GM12878 (cell line): ENCODE results near the gene SEL1L3. TPM values are rescaled to one million over a fixed set of nuclear protein-coding genes. Genes with fewer than 3 reads are reported as not detected.

ENCODE experiments used
- ATAC-seq: fragments of 200-7000 bp; cut with Tn5 transposase; 3 replicates; pipeline ENCODE4 v1.9.1; 2020; ENCODE audit warnings: mild to moderate bottlenecking, moderate library complexity
- BruUV-seq: library from RNA; stranded (reverse); fragments of 400-500 nt; replicated peaks from 2 replicates; lab custom pipeline; 2021; lab: Mats Ljungman, UMichigan
- CTCF ChIA-PET: fragments of 300-600 bp; sonication (Branson Sonifier 250); formaldehyde crosslinking; extraction: SDS; loops from one replicate; lab custom pipeline; 2021; ENCODE audit warnings: inconsistent platforms; lab: Yijun Ruan, JAX
- POLR2A ChIA-PET: fragments of 350-600 bp; formaldehyde crosslinking; extraction: SDS; loops from one replicate; lab custom pipeline; 2021; ENCODE audit warnings: inconsistent platforms; lab: Charles Lee
- RAD21 ChIA-PET: fragments of 300-600 bp; sonication (Branson Sonifier 250); formaldehyde crosslinking; loops from one replicate; lab custom pipeline; 2023; ENCODE audit warnings: antibody characterized with exemption; ENCODE audit not compliant: unreplicated experiment; lab: Charles Lee
- SMC1A ChIA-PET: fragments of 300-600 bp; sonication (Branson Sonifier 250); formaldehyde crosslinking; loops from one replicate; lab custom pipeline; 2023; ENCODE audit not compliant: unreplicated experiment, uncharacterized antibody; lab: Charles Lee
- DNase-seq: peaks from one replicate; pipeline ENCODE4 v3.0.0-alpha.2; 2011; ENCODE audit warnings: low read depth, low spot score
- FAIRE-seq: peaks from 3 replicates; lab custom pipeline; 2011; peaks lifted over from hg19 to GRCh38; lab: Jason Lieb, UNC
- H2AFZ ChIP-seq: 2 replicates; pipeline ENCODE4 v1.6.0; 2011; ENCODE audit warnings: low read depth, low read length, control low read depth; ENCODE audit not compliant: control insufficient read depth
- H3K27ac ChIP-seq: 2 replicates; pipeline ENCODE4 v1.5.1; 2011; ENCODE audit warnings: control low read depth; ENCODE audit not compliant: control insufficient read depth, insufficient read depth
- H3K27me3 ChIP-seq, 2 experiments: replicated peaks in 1 of 2; 2 replicates each; pipeline versions ENCODE4 v1.6.0 to v1.6.1; 2011; ENCODE audit warnings: low read length in 1 of 2; ENCODE audit not compliant: control insufficient read depth in 2 of 2, insufficient read depth in 2 of 2
- H3K36me3 ChIP-seq, 2 experiments: 2 replicates each; pipeline ENCODE4 v1.5.1; 2011; ENCODE audit warnings: low read length in 1 of 2; ENCODE audit not compliant: control insufficient read depth in 2 of 2, insufficient read depth in 2 of 2
- H3K4me1 ChIP-seq: 2 replicates; pipeline ENCODE4 v1.6.1; 2011; ENCODE audit warnings: mild to moderate bottlenecking, low read length, moderate library complexity, mixed read lengths; ENCODE audit not compliant: control insufficient read depth, insufficient read depth
- H3K4me2 ChIP-seq: 2 replicates; pipeline ENCODE4 v1.6.0; 2011; ENCODE audit warnings: control low read depth; ENCODE audit not compliant: control insufficient read depth, insufficient read depth
- H3K4me3 ChIP-seq: fragments of 200-600 bp; sonication (generic); 2 replicates; pipeline ENCODE4 v1.5.1; 2016
- H3K79me2 ChIP-seq: 2 replicates; pipeline ENCODE4 v1.6.0; 2011; ENCODE audit warnings: low read length; ENCODE audit not compliant: control insufficient read depth, insufficient read depth
- H3K9ac ChIP-seq: 2 replicates; pipeline ENCODE4 v1.8.0; 2011; ENCODE audit warnings: low read length, control low read depth, mixed read lengths; ENCODE audit not compliant: control insufficient read depth, insufficient read depth
- H3K9me3 ChIP-seq: replicated peaks from 3 replicates; pipeline ENCODE4 v1.5.1; 2011; ENCODE audit warnings: mild to moderate bottlenecking, low read length; ENCODE audit not compliant: control insufficient read depth, insufficient read depth
- H4K20me1 ChIP-seq: 2 replicates; pipeline ENCODE4 v1.6.0; 2011; ENCODE audit not compliant: control insufficient read depth, insufficient read depth
- BACH1 ChIP-seq: fragments of 450-650 bp; IDR thresholded peaks from 2 replicates; pipeline ENCODE4 v1.6.1; 2017; ENCODE audit warnings: mild to moderate bottlenecking, borderline replicate concordance
- CHD2 ChIP-seq: IDR thresholded peaks from 2 replicates; pipeline ENCODE4 v1.6.1; 2011; ENCODE audit warnings: low read depth, low read length, improper control_type of control experiment, borderline replicate concordance
- CREB1 ChIP-seq: IDR thresholded peaks from 2 replicates; pipeline ENCODE4 v1.6.1; 2012; ENCODE audit warnings: low read depth, mild to moderate bottlenecking, inconsistent platforms
- GABPA ChIP-seq: IDR thresholded peaks from 2 replicates; pipeline ENCODE4 v1.6.1; 2014; ENCODE audit warnings: antibody characterized with exemption, low read depth, mild to moderate bottlenecking, inconsistent platforms
- IKZF2 ChIP-seq, 2 experiments: fragments of 450-650 bp; IDR thresholded peaks; 2 replicates each; pipeline ENCODE4 v1.6.1; 2017; ENCODE audit warnings: mild to moderate bottlenecking in 2 of 2, moderate library complexity in 2 of 2
- MTA3 ChIP-seq: IDR thresholded peaks from 2 replicates; pipeline ENCODE4 v1.6.1; 2012; ENCODE audit warnings: low read length, inconsistent platforms, borderline replicate concordance
- NFIC ChIP-seq: IDR thresholded peaks from 2 replicates; pipeline ENCODE4 v1.6.1; 2012; ENCODE audit warnings: low read depth, mild to moderate bottlenecking, inconsistent platforms, low read length, moderate library complexity
- PML ChIP-seq: IDR thresholded peaks from 2 replicates; pipeline ENCODE4 v1.6.1; 2012; ENCODE audit warnings: low read length, inconsistent platforms
- RAD21 ChIP-seq: IDR thresholded peaks from 2 replicates; pipeline ENCODE4 v1.6.1; 2011; ENCODE audit warnings: mild to moderate bottlenecking, low read depth, low read length, moderate library complexity; ENCODE audit not compliant: insufficient read depth
- RFX5 ChIP-seq: IDR thresholded peaks from 2 replicates; pipeline ENCODE4 v1.6.1; 2011; ENCODE audit warnings: low read depth, low read length, improper control_type of control experiment
- SRF ChIP-seq, 2 experiments: IDR thresholded peaks; 2 replicates each; pipeline ENCODE4 v1.6.1; 2011; ENCODE audit warnings: low read depth in 2 of 2, low read length in 2 of 2, mild to moderate bottlenecking in 1 of 2, moderate library complexity in 1 of 2
- TARDBP ChIP-seq: IDR thresholded peaks from 2 replicates; pipeline ENCODE4 v1.6.1; 2016; ENCODE audit warnings: borderline replicate concordance
- TCF12 ChIP-seq: IDR thresholded peaks from 2 replicates; pipeline ENCODE4 v1.6.1; 2011; ENCODE audit warnings: low read depth, mild to moderate bottlenecking, low read length
- ZNF207 ChIP-seq: fragments of 450-650 bp; IDR thresholded peaks from 2 replicates; pipeline ENCODE4 v1.6.1; 2014; ENCODE audit warnings: antibody characterized with exemption, mild to moderate bottlenecking, borderline replicate concordance
- ZNF384 ChIP-seq: IDR thresholded peaks from 2 replicates; pipeline ENCODE4 v1.6.1; 2012; ENCODE audit warnings: low read depth, mild to moderate bottlenecking, low read length, improper control_type of control experiment, borderline replicate concordance
- ZNF622 ChIP-seq: fragments of 450-650 bp; IDR thresholded peaks from 2 replicates; pipeline ENCODE4 v1.6.1; 2017; ENCODE audit warnings: mild to moderate bottlenecking, inconsistent platforms
- WGBS: methylation state at CpG from one replicate; pipeline ENCODE4 v1.1.6; 2016; ENCODE audit warnings: low lambda C conversion rate; ENCODE audit not compliant: insufficient replicate concordance, insufficient coverage; ENCODE audit errors: missing lambda C conversion rate; 5-methylcytosine and 5-hydroxymethylcytosine counted together
- in situ Hi-C: fragments of 300-500 bp; cut with MboI; formaldehyde crosslinking; loops from 9 replicates; pipeline ENCODE4 v1.14.3; 2018; ENCODE audit warnings: mixed read lengths
- intact Hi-C: fragments of 100-400 bp; cut with micrococcal nuclease; formaldehyde crosslinking; loops from one replicate; pipeline ENCODE4 v1.14.2; 2022; ENCODE audit not compliant: unreplicated experiment
- polyA plus RNA-seq, 11 experiments: library from polyadenylated mRNA; depleted of rRNA in 4 of 11; unstranded in 6 of 11; stranded (reverse) in 5 of 11; fragments of >200 nt; fragmentation: Nextera tagmentation in 4 of 11; fragmentation: Illumina TruSeq in 1 of 11; extraction: Ambion mirVana in 4 of 11; extraction: Trizol in 1 of 11; gene quantifications; 1 replicate in 1 of 11; 2 replicates in 10 of 11; pipeline versions ENCODE4 v1.2.1 to v1.2.3, GENCODE V29; 2011 to 2016; ENCODE audit warnings: inconsistent platforms in 2 of 11, missing spikeins in 2 of 11, low read depth in 1 of 11
- total RNA-seq, 4 experiments: library from RNA; depleted of rRNA in 3 of 4; stranded (reverse); fragments of >200 nt in 3 of 4; fragmentation: Illumina TruSeq in 1 of 4; extraction: Trizol in 1 of 4; gene quantifications; 2 replicates each; pipeline versions ENCODE4 v1.2.1 to v1.2.3, GENCODE V29; 2013 to 2021
- TF ChIP-seq, protein P1 (sequence below): fragments of 450-650 bp; IDR thresholded peaks from 2 replicates; pipeline ENCODE4 v1.6.1; 2016; ENCODE audit warnings: mild to moderate bottlenecking
- TF ChIP-seq, protein P2 (sequence below): fragments of 450-650 bp; IDR thresholded peaks from 2 replicates; pipeline ENCODE4 v1.6.1; 2017; ENCODE audit warnings: mild to moderate bottlenecking, low read depth, inconsistent platforms; ENCODE audit not compliant: poor library complexity, severe bottlenecking

The SEL1L3 gene
- total and polyA plus RNA-seq, 10 of the 15 experiments (the other 5 are each of a cell fraction or from before 2014, with no cell fraction given): 20.4 to 82.2 (median 47.3) TPM

DNA sequence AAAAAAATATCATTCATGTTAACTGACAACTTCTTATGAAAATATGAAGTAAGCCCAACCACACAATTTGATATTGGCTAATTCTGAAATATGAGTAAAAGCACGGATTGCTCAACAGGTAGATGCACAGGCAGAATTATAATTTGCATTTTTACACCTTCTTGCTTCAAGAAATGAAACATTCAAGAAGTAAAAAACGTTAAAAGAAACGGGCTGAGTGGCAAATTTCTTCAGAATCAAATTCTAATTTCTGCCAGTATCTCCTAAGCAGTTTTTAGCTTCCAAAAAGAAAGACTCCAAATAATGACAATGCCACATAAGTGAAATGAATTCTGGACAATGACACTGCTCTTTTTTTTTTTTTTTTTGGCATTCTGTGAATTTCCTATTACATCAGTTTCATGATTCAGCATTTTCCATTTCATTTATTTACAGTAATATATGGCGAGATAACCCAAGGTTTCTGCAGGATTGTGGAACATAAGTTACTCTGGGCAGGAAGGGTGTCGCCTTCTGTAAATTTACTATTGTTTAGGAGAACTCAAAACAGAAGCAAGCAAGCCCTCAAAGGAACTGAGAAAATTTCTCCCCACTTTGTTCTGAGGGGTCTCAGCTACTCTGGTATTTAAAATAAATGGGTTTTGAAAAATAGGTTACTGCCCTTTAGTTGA, 1.4 kb downstream of the SEL1L3 start:
- TF ChIP-seq NFIC (peak; percentile 48), RAD21 (no peak), MTA3 (0 out of 2 replicates have a peak, but pooled peaks have one; percentile 72), ZNF622 (no peak), PML (0 out of 2 replicates have a peak, but pooled peaks have one; percentile 39), ZNF207 (no peak), ZNF384 (no peak), TCF12 (no peak), CREB1 (no peak), GABPA (no peak), TARDBP (no peak), SRF (IDR thresholded peaks at IDR 0.05; ENCODE audit: low read depth in 2 of 2, low read length in 2 of 2) (no peak), CHD2 (no peak), BACH1 (peak; percentile 71; the same call in 1 of the 2 replicates), IKZF2 (IDR thresholded peaks at IDR 0.05) (no peak), RFX5 (no peak)
- TF ChIP-seq, protein P1, sequence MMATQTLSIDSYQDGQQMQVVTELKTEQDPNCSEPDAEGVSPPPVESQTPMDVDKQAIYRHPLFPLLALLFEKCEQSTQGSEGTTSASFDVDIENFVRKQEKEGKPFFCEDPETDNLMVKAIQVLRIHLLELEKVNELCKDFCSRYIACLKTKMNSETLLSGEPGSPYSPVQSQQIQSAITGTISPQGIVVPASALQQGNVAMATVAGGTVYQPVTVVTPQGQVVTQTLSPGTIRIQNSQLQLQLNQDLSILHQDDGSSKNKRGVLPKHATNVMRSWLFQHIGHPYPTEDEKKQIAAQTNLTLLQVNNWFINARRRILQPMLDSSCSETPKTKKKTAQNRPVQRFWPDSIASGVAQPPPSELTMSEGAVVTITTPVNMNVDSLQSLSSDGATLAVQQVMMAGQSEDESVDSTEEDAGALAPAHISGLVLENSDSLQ: no peak
- TF ChIP-seq, protein P2, sequence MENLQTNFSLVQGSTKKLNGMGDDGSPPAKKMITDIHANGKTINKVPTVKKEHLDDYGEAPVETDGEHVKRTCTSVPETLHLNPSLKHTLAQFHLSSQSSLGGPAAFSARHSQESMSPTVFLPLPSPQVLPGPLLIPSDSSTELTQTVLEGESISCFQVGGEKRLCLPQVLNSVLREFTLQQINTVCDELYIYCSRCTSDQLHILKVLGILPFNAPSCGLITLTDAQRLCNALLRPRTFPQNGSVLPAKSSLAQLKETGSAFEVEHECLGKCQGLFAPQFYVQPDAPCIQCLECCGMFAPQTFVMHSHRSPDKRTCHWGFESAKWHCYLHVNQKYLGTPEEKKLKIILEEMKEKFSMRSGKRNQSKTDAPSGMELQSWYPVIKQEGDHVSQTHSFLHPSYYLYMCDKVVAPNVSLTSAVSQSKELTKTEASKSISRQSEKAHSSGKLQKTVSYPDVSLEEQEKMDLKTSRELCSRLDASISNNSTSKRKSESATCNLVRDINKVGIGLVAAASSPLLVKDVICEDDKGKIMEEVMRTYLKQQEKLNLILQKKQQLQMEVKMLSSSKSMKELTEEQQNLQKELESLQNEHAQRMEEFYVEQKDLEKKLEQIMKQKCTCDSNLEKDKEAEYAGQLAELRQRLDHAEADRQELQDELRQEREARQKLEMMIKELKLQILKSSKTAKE: no peak
- TF ChIP-seq, all 136 proteins: peak for 4
- ChIA-PET CTCF (interaction anchor here (0.9 kb wide), 1 partner anchor 19 kb away, joined by 3 read pairs; no protein-coding TSS in a partner anchor), SMC1A (interaction anchor here (1.0 to 1.4 kb wide), 4 partner anchors 10 to 23 kb away, joined by 3 to 6 read pairs (median 3); no protein-coding TSS in a partner anchor), RAD21 (interaction anchor here (0.9 to 1.5 kb wide), 2 partner anchors 15 to 52 kb away, joined by 3 to 4 read pairs; partner anchors contain the start of gene SMIM20), POLR2A (interaction anchor here (0.7 to 1.4 kb wide), 3 partner anchors 15 to 271 kb away, joined by 3 to 4 read pairs (median 4); no protein-coding TSS in a partner anchor)
- H2AFZ ChIP-seq: no peak overlapping the region
- H3K27me3 ChIP-seq: peaks cover 1 to 6% of the 10 kb centered on the region in 2 experiments; a peak in 2 of 4 replicates
- FAIRE-seq (no peak), ATAC-seq (no peak), DNase-seq (no peak)
- no peak overlapping the region for H3K27ac ChIP-seq
- H3K4me3 ChIP-seq: peak overlapping the region; percentile 77
- no peaks in the 10 kb centered on the region for H3K36me3 ChIP-seq
- H4K20me1 ChIP-seq: no peaks in the 10 kb centered on the region
- in situ Hi-C loops: no loop called here
- 8% methylated on average over 5 of the region's 5 CpGs for WGBS
- intact Hi-C loops: no loop called here
- peaks cover 26% of the 10 kb centered on the region for H3K4me1 ChIP-seq
- peaks cover 6% of the 10 kb centered on the region for H3K79me2 ChIP-seq
- no peaks in the 10 kb centered on the region; the same call in 2 of the 3 replicates for H3K9me3 ChIP-seq
- H3K9ac ChIP-seq: peak overlapping the region; percentile 47; the same call in 1 of the 2 replicates
- BruUV-seq: no TSS peak
- peak overlapping the region; percentile 75 for H3K4me2 ChIP-seq
